T follicular helper cell (primary cell): ENCODE data around the gene SOX15.
"Not testable (repeated sequence)": the region's sequence is repeated elsewhere in the genome, so short reads cannot be mapped to it uniquely, and the experiment has no call there.

Experiments
- DNase-seq: peaks from one replicate; pipeline ENCODE4 v3.0.0-alpha.2; 2020; ENCODE audit warnings: low read depth
- total RNA-seq, 2 experiments: gene quantifications; one replicate each; lab custom pipeline; 2026; lab: John Stamatoyannopoulos, UW

The SOX15 gene
- total RNA-seq = 0.17 to 0.42 reads per million in 2 experiments

- no peak for DNase-seq
These were observed at the start of gene SOX15 for GRCh38 chr17:7589891-7590691. Gene SOX15 (minus strand): TSS chr17:7590094. CDS start chr17:7589676, 418 bp downstream.

GRCh38 chr17:7636163-7636562 lies 46.3 kb upstream of the SOX15 start:
- DNase-seq = no peak

- DNase-seq = no peak
These were observed 44.5 kb upstream of the SOX15 start for GRCh38 chr17:7634384-7634783.

GRCh38 chr17:7633093-7633492 lies 43.2 kb upstream of the SOX15 start:
- DNase-seq = no peak

GRCh38 chr17:7632492-7632894 lies 42.6 kb upstream of the SOX15 start:
- DNase-seq = no peak

GRCh38 chr17:7631398-7632380 lies 41.8 kb upstream of the SOX15 start:
- no peak for DNase-seq

- no peak for DNase-seq
These were observed 40.2 kb upstream of the SOX15 start, which contains the start of gene SHBG for GRCh38 chr17:7629939-7630571. Gene SHBG (plus strand): TSS chr17:7630135. CDS start chr17:7630173, 38 bp downstream.

- DNase-seq = peak; percentile 80
These were observed 37.6 kb upstream of the SOX15 start, which contains the start of gene SAT2 for GRCh38 chr17:7627250-7628121. Gene SAT2 (minus strand): TSS chr17:7627821. CDS start chr17:7627635, 186 bp downstream.

GRCh38 chr17:7626956-7627249 lies 37.0 kb upstream of the SOX15 start:
- DNase-seq = no peak

- DNase-seq = no peak
These were observed 36.4 kb upstream of the SOX15 start for GRCh38 chr17:7626307-7626706.

- not testable (repeated sequence) for DNase-seq
These were observed 35.9 kb upstream of the SOX15 start for GRCh38 chr17:7625749-7626148.

GRCh38 chr17:7623661-7624060 lies 33.8 kb upstream of the SOX15 start:
- no peak for DNase-seq

- DNase-seq = no peak
These were observed 30.9 kb upstream of the SOX15 start for GRCh38 chr17:7620835-7621234.

GRCh38 chr17:7618608-7619007 lies 28.7 kb upstream of the SOX15 start:
- no peak for DNase-seq

- DNase-seq = no peak
These were observed 25.4 kb upstream of the SOX15 start for GRCh38 chr17:7615265-7615747.

GRCh38 chr17:7614425-7615264 lies 24.8 kb upstream of the SOX15 start, which contains the start of gene FXR2:
Gene FXR2 (minus strand): TSS chr17:7614897. CDS start chr17:7614532, 365 bp downstream.
- peak; percentile 98 for DNase-seq

GRCh38 chr17:7613769-7614424 lies 24.0 kb upstream of the SOX15 start:
- DNase-seq = no peak

- no peak for DNase-seq
These were observed 22.4 kb upstream of the SOX15 start for GRCh38 chr17:7612294-7612640.

GRCh38 chr17:7611635-7612293 lies 21.9 kb upstream of the SOX15 start:
- DNase-seq = no peak
